ENCODE measurements around the gene GRP. TPM values are rescaled to one million over a fixed set of nuclear protein-coding genes. Genes with fewer than 3 reads are reported as not detected.

Gene GRP
- total RNA-seq, 5 donors from 2014 or later (not counting 1 experiment from before 2014, with no cell fraction given) = not detected

DNA sequence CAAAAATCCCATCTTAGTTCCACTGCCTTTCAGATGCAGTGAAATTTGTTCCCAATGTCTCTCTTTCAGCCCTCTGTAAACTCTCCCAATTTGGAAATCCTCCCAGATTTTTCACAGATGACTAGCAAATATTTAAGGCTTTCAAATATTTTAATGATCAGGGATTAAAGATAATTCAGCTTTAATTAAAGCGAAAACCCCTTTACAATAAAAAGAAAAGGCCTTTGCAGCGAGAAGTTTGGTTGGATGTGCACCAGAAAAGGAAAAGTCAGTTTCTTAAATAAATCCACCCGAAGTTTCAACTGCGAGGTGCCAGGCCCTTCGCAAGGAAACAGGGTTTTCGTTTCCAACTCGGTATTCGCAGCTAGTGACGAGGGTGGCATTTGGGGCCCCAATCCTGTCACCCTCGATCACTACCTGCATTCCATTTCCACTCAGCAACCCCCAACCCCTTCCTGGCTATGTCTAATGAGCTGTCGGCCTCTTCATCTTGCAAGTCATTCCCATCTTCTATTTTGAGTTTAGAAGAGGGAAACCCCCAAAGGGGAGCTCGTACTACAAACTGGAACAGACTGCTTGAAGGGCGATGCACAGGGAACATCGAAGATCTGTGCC lies 51.8 kb downstream of the GRP start:
- H3K27me3 ChIP-seq (replicated peaks in 1 of 2; ENCODE audit: control insufficient read depth in 2 of 2, extremely low read depth in 1 of 2, insufficient read depth in 2 of 2, low read length in 1 of 2) = peaks cover 44 to 79% of the 10 kb centered on the region in 2 experiments
- no peak for ATAC-seq (replicated peaks in 1 of 4)
- no peak for DNase-seq
- H3K4me3 ChIP-seq (ENCODE audit: control insufficient read depth in 1 of 2, extremely low read depth in 1 of 2, low read length in 1 of 2) = peak overlapping the region in 1 of 2 donors; percentile 15
- 18% methylated on average over 8 of the region's 14 CpGs for WGBS (ENCODE audit: insufficient coverage)
- H3K36me3 ChIP-seq (ENCODE audit: control insufficient read depth in 2 of 2, extremely low read depth in 1 of 2, insufficient read depth in 1 of 2, low read length in 1 of 2) = no peaks in the 10 kb centered on the region
- H3K4me3 Mint-ChIP-seq = peak overlapping the region; percentile 6 to 30 (median 21)
- H3K9me3 Mint-ChIP-seq = no peaks in the 10 kb centered on the region
- peaks cover 0 to 30% of the 10 kb centered on the region in 2 experiments for H3K4me1 ChIP-seq (ENCODE audit: control insufficient read depth in 1 of 2, extremely low read depth in 1 of 2, insufficient read depth in 2 of 2, low read length in 2 of 2)
- no peaks in the 10 kb centered on the region for H3K36me3 Mint-ChIP-seq
- H3K4me1 Mint-ChIP-seq = peaks cover 21 to 38% (median 28%) of the 10 kb centered on the region in 3 donors
- ChIA-PET CTCF (no interaction called here), POLR2A (no interaction called here)
- H3K9me3 ChIP-seq = no peaks in the 10 kb centered on the region
- no peak overlapping the region for H3K27ac ChIP-seq (ENCODE audit: low read length)
- H3K27ac Mint-ChIP-seq = peak overlapping the region in 1 of 2 donors; percentile 11
- peaks cover 69 to 81% of the 10 kb centered on the region in 2 donors for H3K27me3 Mint-ChIP-seq

GRCh38 chr18:59272221-59272888 lies 52.4 kb downstream of the GRP start:
- ChIA-PET POLR2A (no interaction called here), CTCF (no interaction called here)
- ATAC-seq (replicated peaks in 1 of 4) = no peak
- no peak overlapping the region for H3K27ac Mint-ChIP-seq
- H3K36me3 Mint-ChIP-seq = no peaks in the 10 kb centered on the region
- Histone ChIP-seq H3K4me3 (ENCODE audit: control insufficient read depth in 1 of 2, extremely low read depth in 1 of 2, low read length in 1 of 2) (peak overlapping the region in 1 of 2 donors; percentile 15), H3K36me3 (ENCODE audit: control insufficient read depth in 2 of 2, extremely low read depth in 1 of 2, insufficient read depth in 1 of 2, low read length in 1 of 2) (no peaks in the 10 kb centered on the region), H3K27ac (ENCODE audit: low read length) (no peak overlapping the region), H3K9me3 (no peaks in the 10 kb centered on the region), H3K27me3 (replicated peaks in 1 of 2; ENCODE audit: control insufficient read depth in 2 of 2, extremely low read depth in 1 of 2, insufficient read depth in 2 of 2, low read length in 1 of 2) (peaks cover 40 to 75% of the 10 kb centered on the region in 2 experiments), H3K4me1 (ENCODE audit: control insufficient read depth in 1 of 2, extremely low read depth in 1 of 2, insufficient read depth in 2 of 2, low read length in 2 of 2) (peaks cover 0 to 30% of the 10 kb centered on the region in 2 experiments)
- DNase-seq = no peak
- no peaks in the 10 kb centered on the region for H3K9me3 Mint-ChIP-seq
- peaks cover 21 to 35% (median 27%) of the 10 kb centered on the region in 3 donors for H3K4me1 Mint-ChIP-seq
- peaks cover 67 to 83% of the 10 kb centered on the region in 2 donors for H3K27me3 Mint-ChIP-seq
- 3% methylated on average over 52 of the region's 52 CpGs for WGBS (ENCODE audit: insufficient coverage)
- peak overlapping the region in 2 of 3 donors; percentile 21 to 30 for H3K4me3 Mint-ChIP-seq

DNA sequence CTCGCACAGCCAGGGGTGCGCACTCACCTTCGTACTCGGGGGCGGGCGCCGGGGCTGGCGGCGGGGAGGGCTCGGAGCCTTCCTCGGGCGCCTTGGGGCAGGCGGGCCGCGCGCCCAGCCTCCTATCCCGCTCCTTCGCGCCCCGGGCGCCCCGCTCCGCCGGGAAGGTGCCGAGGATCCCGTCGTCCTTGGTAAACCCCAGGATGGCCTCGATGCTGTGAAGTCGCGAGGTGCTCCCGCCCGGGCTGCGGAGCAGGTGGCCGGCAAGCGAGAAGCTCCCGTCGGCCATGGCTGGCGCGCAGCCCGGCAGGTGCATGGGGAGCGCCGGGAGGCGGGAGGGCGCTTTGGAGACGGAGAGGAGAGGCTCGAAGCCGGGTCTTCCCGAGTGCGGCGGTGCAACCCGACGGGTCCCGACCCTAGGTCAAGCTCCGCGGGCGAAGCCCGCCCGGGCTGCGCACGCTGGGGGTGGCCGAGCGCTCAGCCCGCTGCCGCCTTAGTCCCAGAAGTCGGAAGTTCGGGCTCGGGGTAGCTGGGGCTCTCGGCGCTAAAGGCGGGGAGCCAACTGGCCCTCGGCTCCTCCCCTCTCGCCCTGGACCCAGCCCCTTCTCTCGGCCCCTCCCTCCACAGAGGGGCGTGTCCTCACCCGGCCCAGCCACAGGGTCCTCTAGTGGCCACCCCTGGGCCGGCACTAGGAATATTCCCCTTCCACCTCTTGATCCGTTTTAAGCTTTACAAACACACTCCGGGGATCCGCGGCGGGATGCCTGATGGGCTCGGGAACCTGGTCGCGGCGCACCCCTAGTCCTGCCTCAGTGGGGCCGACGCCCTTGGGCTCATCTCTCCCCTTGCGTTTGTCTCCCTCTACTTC lies 53.2 kb downstream of the GRP start, which contains the start of gene RAX:
Gene RAX, minus strand, starts transcription at position 564 of the 868 bp plus-strand sequence. Its CDS starts 248 bp downstream, at position 316.
- CTCF ChIA-PET = no interaction called here
- Histone ChIP-seq H3K27ac (ENCODE audit: low read length) (no peak within 1 kb of the TSS), H3K9me3 (no peaks in the 10 kb centered on the region), H3K36me3 (ENCODE audit: control insufficient read depth in 2 of 2, extremely low read depth in 1 of 2, insufficient read depth in 1 of 2, low read length in 1 of 2) (no peaks in the 10 kb centered on the region), H3K4me3 (ENCODE audit: control insufficient read depth in 1 of 2, extremely low read depth in 1 of 2, low read length in 1 of 2) (peak within 1 kb of the TSS in 1 of 2 donors; percentile 20), H3K4me1 (ENCODE audit: control insufficient read depth in 1 of 2, extremely low read depth in 1 of 2, insufficient read depth in 2 of 2, low read length in 2 of 2) (peaks cover 0 to 29% of the 10 kb centered on the region in 2 experiments), H3K27me3 (replicated peaks in 1 of 2; ENCODE audit: control insufficient read depth in 2 of 2, extremely low read depth in 1 of 2, insufficient read depth in 2 of 2, low read length in 1 of 2) (peaks cover 36 to 67% of the 10 kb centered on the region in 2 experiments)
- H3K27ac Mint-ChIP-seq = no peak within 1 kb of the TSS
- H3K36me3 Mint-ChIP-seq = no peaks in the 10 kb centered on the region
- no peak for ATAC-seq (replicated peaks in 1 of 4)
- WGBS (ENCODE audit: insufficient coverage) = 9% methylated on average over 85 of the region's 88 CpGs
- H3K4me1 Mint-ChIP-seq = peaks cover 17 to 30% (median 23%) of the 10 kb centered on the region in 3 donors
- POLR2A ChIA-PET = no interaction called here
- H3K4me3 Mint-ChIP-seq = peak within 1 kb of the TSS; percentile 9 to 73 (median 39)
- H3K27me3 Mint-ChIP-seq = peaks cover 70 to 81% of the 10 kb centered on the region in 2 donors
- H3K9me3 Mint-ChIP-seq = no peaks in the 10 kb centered on the region
- peak in 1 of 35 experiments; percentile 7 for DNase-seq

DNA sequence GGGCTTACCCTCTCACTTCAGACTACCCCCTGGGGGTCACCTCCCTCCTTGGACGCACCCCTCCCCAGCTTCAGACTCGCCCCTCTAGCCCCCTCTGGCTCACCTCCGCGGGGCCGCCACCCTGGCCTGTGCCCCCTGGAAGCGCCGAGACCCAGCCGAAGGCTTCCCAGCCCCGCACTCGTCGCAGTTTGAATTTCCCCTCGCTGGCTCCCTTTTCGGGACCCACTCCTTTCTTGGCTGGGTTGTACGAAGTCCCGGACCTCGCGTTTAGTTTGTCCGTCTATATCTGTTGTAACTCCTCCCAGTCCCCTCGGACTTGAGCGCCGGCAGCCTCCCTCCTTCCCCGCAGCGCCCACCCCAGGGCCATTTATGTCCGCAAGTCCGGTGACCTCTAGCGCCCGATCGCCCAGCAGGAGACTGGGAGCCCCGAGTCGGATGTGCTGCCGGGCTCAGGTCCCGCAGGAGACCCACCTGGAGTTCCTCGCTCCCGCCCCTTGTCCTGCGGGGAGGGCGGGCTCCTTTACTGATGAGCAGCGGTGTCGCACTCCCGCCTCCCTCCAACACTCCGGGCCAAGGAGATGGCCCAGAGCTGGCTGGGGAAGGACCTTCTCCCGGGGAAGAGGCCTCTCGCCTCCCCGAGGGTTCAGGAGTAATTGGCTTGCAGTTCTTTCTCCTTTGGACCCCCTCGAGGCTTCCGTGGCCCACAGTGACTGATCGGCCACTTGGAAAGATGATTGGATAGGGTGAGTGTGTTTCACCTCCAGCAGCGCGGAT lies 54.0 kb downstream of the GRP start:
- POLR2A ChIA-PET = no interaction called here

GRCh38 chr18:59274533-59274928 lies 54.6 kb downstream of the GRP start:
- no peak overlapping the region for H3K4me3 ChIP-seq (ENCODE audit: control insufficient read depth in 1 of 2, extremely low read depth in 1 of 2, low read length in 1 of 2)
- H3K4me3 Mint-ChIP-seq = peak overlapping the region in 1 of 3 donors; percentile 73
- no peaks in the 10 kb centered on the region for H3K36me3 Mint-ChIP-seq
- ATAC-seq (replicated peaks in 1 of 4) (no peak), DNase-seq (no peak)
- CTCF ChIA-PET = interaction anchor here in 1 of 2 donors (1.3 kb wide), 1 partner anchor 128 kb away, joined by 3 read pairs; no protein-coding TSS in a partner anchor
- no peaks in the 10 kb centered on the region for H3K9me3 ChIP-seq
- H3K27ac Mint-ChIP-seq = no peak overlapping the region
- H3K4me1 ChIP-seq (ENCODE audit: control insufficient read depth in 1 of 2, extremely low read depth in 1 of 2, insufficient read depth in 2 of 2, low read length in 2 of 2) = peaks cover 0 to 18% of the 10 kb centered on the region in 2 experiments
- no peak overlapping the region for H3K27ac ChIP-seq (ENCODE audit: low read length)
- peaks cover 36 to 58% of the 10 kb centered on the region in 2 experiments for H3K27me3 ChIP-seq (replicated peaks in 1 of 2; ENCODE audit: control insufficient read depth in 2 of 2, extremely low read depth in 1 of 2, insufficient read depth in 2 of 2, low read length in 1 of 2)
- H3K4me1 Mint-ChIP-seq = peaks cover 12 to 19% (median 16%) of the 10 kb centered on the region in 3 donors
- POLR2A ChIA-PET = no interaction called here
- H3K27me3 Mint-ChIP-seq = peaks cover 69 to 75% of the 10 kb centered on the region in 2 donors
- H3K9me3 Mint-ChIP-seq = no peaks in the 10 kb centered on the region
- no peaks in the 10 kb centered on the region for H3K36me3 ChIP-seq (ENCODE audit: control insufficient read depth in 2 of 2, extremely low read depth in 1 of 2, insufficient read depth in 1 of 2, low read length in 1 of 2)
- WGBS (ENCODE audit: insufficient coverage) = 19% methylated on average over 10 of the region's 18 CpGs

More for the DNA sequence above, 54.0 kb downstream of the GRP start:
- no peak overlapping the region for H3K27ac ChIP-seq (ENCODE audit: low read length)
- peaks cover 70 to 78% of the 10 kb centered on the region in 2 donors for H3K27me3 Mint-ChIP-seq
- H3K36me3 Mint-ChIP-seq = no peaks in the 10 kb centered on the region
- DNase-seq (no peak), ATAC-seq (replicated peaks in 1 of 4) (no peak)
- H3K36me3 ChIP-seq (ENCODE audit: control insufficient read depth in 2 of 2, extremely low read depth in 1 of 2, insufficient read depth in 1 of 2, low read length in 1 of 2) = no peaks in the 10 kb centered on the region
- no peaks in the 10 kb centered on the region for H3K9me3 ChIP-seq
- peak overlapping the region in 1 of 2 donors; percentile 20 for H3K4me3 ChIP-seq (ENCODE audit: control insufficient read depth in 1 of 2, extremely low read depth in 1 of 2, low read length in 1 of 2)
- WGBS (ENCODE audit: insufficient coverage) = 11% methylated on average over 37 of the region's 48 CpGs
- peaks cover 15 to 22% (median 18%) of the 10 kb centered on the region in 3 donors for H3K4me1 Mint-ChIP-seq
- peak overlapping the region; percentile 9 to 73 (median 39) for H3K4me3 Mint-ChIP-seq
- peaks cover 33 to 61% of the 10 kb centered on the region in 2 experiments for H3K27me3 ChIP-seq (replicated peaks in 1 of 2; ENCODE audit: control insufficient read depth in 2 of 2, extremely low read depth in 1 of 2, insufficient read depth in 2 of 2, low read length in 1 of 2)
- CTCF ChIA-PET = no interaction called here
- no peak overlapping the region for H3K27ac Mint-ChIP-seq
- H3K9me3 Mint-ChIP-seq = no peaks in the 10 kb centered on the region
- H3K4me1 ChIP-seq (ENCODE audit: control insufficient read depth in 1 of 2, extremely low read depth in 1 of 2, insufficient read depth in 2 of 2, low read length in 2 of 2) = peaks cover 0 to 21% of the 10 kb centered on the region in 2 experiments
